HG03469 (cell line): ENCODE data around the gene EDN1.
"Not testable (repeated sequence)": the region's sequence is repeated elsewhere in the genome, so short reads cannot be mapped to it uniquely, and the experiment has no call there.

Experiments
- ATAC-seq: cut with Tn5 transposase; IDR thresholded peaks from one replicate; pipeline ENCODE4 v1.9.1; 2021; ENCODE audit warnings: mild to moderate bottlenecking, moderate library complexity, moderate number of reproducible peaks; ENCODE audit not compliant: unreplicated experiment

The EDN1 gene

GRCh38 chr6:12324099-12324498 is 33.9 kb downstream of the EDN1 start:
- ATAC-seq: no peak

- ATAC-seq: no peak
Observed at GRCh38 chr6:12324748-12325147, 34.6 kb downstream of the EDN1 start.

- ATAC-seq: no peak
Observed at GRCh38 chr6:12325872-12326271, 35.7 kb downstream of the EDN1 start.

GRCh38 chr6:12327391-12327790 is 37.2 kb downstream of the EDN1 start:
- no peak for ATAC-seq

GRCh38 chr6:12327988-12328387 is 37.8 kb downstream of the EDN1 start:
- ATAC-seq: no peak

- ATAC-seq: no peak
Observed at GRCh38 chr6:12328701-12329100, 38.5 kb downstream of the EDN1 start.

GRCh38 chr6:12331474-12331873 is 41.3 kb downstream of the EDN1 start:
- no peak for ATAC-seq

GRCh38 chr6:12331951-12332749 is 42.0 kb downstream of the EDN1 start:
- ATAC-seq: no peak

- not testable (repeated sequence) for ATAC-seq
Observed at GRCh38 chr6:12332750-12333079, 42.6 kb downstream of the EDN1 start.

- ATAC-seq: no peak
Observed at GRCh38 chr6:12333128-12333527, 43.0 kb downstream of the EDN1 start.

- ATAC-seq: no peak
Observed at GRCh38 chr6:12334526-12335130, 44.5 kb downstream of the EDN1 start.

GRCh38 chr6:12335131-12335527 is 45.0 kb downstream of the EDN1 start:
- ATAC-seq: no peak

GRCh38 chr6:12335717-12336116 is 45.6 kb downstream of the EDN1 start:
- no peak for ATAC-seq

GRCh38 chr6:12336121-12336971 is 46.2 kb downstream of the EDN1 start:
- ATAC-seq: no peak

- ATAC-seq: no peak
Observed at GRCh38 chr6:12339022-12339421, 48.9 kb downstream of the EDN1 start.

GRCh38 chr6:12339808-12340487 is 49.8 kb downstream of the EDN1 start:
- no peak for ATAC-seq

GRCh38 chr6:12340488-12340818 is 50.3 kb downstream of the EDN1 start:
- ATAC-seq: no peak

GRCh38 chr6:12342664-12343063 is 52.5 kb downstream of the EDN1 start:
- ATAC-seq: no peak

GRCh38 chr6:12343122-12343439 is 52.9 kb downstream of the EDN1 start:
- no peak for ATAC-seq

- ATAC-seq: no peak
Observed at GRCh38 chr6:12343440-12344162, 53.4 kb downstream of the EDN1 start.

GRCh38 chr6:12344296-12344695 is 54.1 kb downstream of the EDN1 start:
- no peak for ATAC-seq
